Erythroblast (primary cell): Measurements from ENCODE around the gene NDUFA11.
"Not testable (repeated sequence)": the region's sequence is repeated elsewhere in the genome, so short reads cannot be mapped to it uniquely, and the experiment has no call there.

Source experiments
- GATA1 ChIP-seq: IDR thresholded peaks from 2 replicates; pipeline ENCODE4 v1.6.1; 2011; ENCODE audit warnings: low read depth, mild to moderate bottlenecking, control low read depth, low read length, moderate library complexity
- POLR2A ChIP-seq: IDR thresholded peaks from 2 replicates; pipeline ENCODE4 v1.6.1; 2011; ENCODE audit warnings: mild to moderate bottlenecking, low read length

DNA sequence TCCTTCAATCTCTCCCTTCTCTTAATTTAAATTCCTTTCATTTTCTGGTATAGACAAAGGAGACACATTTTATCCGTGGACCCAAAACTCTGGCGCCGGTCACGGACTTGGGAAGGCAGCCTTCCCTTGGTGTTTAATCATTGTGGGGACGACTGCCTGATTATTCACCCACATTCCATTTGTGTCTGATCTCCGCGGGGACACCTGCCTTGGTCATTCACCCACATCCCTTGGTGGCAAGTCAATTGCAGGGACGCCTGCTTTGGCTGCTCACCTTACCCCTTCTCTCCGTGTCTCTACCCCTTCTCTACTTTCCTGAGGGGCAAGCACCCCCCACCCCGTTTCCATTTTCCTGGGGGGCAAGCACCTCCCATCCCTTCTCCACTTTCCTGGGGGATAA lies 55.7 kb downstream of the NDUFA11 start:
- TF ChIP-seq POLR2A, GATA1: not testable (repeated sequence)
